HG03045 (cell line): ENCODE data around the gene LY6G6F.

ENCODE experiments used
- ATAC-seq: cut with Tn5 transposase; IDR thresholded peaks from one replicate; pipeline ENCODE4 v1.9.1; 2021; ENCODE audit warnings: mild to moderate bottlenecking, moderate library complexity; ENCODE audit not compliant: unreplicated experiment

The LY6G6F gene, protein sequence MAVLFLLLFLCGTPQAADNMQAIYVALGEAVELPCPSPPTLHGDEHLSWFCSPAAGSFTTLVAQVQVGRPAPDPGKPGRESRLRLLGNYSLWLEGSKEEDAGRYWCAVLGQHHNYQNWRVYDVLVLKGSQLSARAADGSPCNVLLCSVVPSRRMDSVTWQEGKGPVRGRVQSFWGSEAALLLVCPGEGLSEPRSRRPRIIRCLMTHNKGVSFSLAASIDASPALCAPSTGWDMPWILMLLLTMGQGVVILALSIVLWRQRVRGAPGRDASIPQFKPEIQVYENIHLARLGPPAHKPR

DNA sequence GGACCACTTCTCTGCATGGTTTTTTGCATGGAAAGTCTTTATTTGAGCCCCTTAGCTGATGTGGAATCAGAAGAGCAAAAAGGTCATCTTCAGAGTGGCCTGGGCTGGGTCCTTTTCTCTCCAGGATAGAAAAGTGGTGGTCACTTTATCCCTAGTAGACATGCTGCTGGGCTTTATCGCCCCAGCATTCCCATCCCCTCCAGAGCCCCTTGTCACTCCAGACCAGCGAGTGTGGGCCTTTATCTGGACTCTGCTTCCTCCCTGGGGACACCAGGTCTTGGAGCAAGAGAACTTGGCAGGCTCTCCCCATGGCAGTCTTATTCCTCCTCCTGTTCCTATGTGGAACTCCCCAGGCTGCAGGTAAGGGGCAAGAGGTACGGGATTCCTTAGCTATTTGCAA is at the start of gene LY6G6F:
LY6G6F (plus strand) TSS at position 268 of the 400 bp plus-strand sequence; CDS start at position 309, 41 bp downstream.
- no peak for ATAC-seq

- ATAC-seq = no peak
Observed at GRCh38 chr6:31657406-31658157, 49.1 kb upstream of the LY6G6F start.

GRCh38 chr6:31658158-31658688 is 48.4 kb upstream of the LY6G6F start:
- ATAC-seq = no peak

DNA sequence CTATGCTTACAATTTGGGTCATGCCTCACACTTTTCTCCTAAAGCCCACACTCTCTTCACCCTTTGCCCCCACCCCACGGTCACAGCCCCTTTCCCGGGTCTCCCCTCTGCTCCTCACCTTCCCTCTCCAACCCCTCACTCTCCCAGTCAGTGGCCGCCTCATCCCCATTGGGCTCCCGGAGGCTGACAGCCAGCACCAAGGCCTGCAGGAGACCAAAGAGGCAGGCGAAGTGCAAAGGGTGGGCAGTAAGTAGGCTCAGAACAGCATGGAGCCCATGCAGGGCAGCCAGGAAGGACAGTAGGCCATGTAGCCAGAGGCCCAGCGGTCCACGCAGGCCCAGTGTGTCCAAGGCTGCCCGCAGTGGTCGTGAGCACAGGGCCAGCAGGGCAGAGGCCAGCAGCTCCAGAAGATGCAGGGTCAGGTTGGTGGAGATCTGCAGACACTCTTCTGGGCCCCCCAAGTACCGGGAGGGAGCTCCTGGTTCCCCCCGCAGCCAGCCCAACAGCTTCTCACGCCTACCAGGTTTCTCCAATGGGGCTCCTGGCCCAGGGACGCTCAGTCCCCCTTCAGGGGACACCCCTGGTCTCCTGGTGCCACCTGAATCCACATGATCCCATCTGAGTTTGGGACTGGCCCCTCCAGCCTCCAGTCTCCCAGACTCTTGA is 47.5 kb upstream of the LY6G6F start:
- no peak for ATAC-seq

DNA sequence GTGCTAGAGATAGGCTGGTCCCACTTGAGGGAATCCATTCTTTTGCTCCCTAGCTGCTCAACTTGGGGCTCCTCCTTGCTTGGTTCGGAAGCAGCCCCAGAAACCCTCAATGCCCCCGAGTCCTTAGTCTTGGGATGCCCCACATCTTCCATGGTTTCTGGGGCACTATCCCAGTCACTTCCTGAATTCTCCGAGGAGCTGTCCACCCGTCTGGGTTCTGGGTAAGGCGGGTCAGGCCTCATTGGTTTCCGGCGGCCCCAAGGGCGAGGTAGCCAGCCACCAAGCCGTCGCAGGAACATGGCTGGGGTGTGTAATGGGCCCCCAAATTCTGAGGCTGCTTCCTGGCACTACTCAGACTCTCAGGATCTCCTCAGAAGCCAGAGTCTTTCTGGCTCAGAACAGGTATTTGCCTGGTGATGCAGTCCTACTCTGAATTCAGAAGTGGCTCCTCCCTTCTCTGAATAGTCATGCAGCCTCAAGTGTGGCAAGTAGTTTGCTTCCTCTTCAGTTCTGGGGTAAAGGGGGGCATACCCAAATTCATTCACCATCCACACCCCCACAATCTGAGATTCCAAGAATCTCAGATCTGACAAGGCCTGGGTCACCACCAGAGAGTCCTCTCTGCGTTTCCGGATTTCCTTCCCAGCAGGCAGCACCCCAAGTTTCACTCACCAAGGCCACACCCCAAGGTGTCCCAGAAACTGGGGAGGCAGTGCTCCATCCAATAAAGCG is 46.9 kb upstream of the LY6G6F start:
- no peak for ATAC-seq

GRCh38 chr6:31660381-31661261 is 46.0 kb upstream of the LY6G6F start, which contains the start of gene C6orf47:
Gene C6orf47 (minus strand): TSS chr6:31660778. CDS start chr6:31659947, 831 bp downstream.
- peak; percentile 41 for ATAC-seq

GRCh38 chr6:31661262-31662123 is 45.2 kb upstream of the LY6G6F start:
- ATAC-seq = no peak

DNA sequence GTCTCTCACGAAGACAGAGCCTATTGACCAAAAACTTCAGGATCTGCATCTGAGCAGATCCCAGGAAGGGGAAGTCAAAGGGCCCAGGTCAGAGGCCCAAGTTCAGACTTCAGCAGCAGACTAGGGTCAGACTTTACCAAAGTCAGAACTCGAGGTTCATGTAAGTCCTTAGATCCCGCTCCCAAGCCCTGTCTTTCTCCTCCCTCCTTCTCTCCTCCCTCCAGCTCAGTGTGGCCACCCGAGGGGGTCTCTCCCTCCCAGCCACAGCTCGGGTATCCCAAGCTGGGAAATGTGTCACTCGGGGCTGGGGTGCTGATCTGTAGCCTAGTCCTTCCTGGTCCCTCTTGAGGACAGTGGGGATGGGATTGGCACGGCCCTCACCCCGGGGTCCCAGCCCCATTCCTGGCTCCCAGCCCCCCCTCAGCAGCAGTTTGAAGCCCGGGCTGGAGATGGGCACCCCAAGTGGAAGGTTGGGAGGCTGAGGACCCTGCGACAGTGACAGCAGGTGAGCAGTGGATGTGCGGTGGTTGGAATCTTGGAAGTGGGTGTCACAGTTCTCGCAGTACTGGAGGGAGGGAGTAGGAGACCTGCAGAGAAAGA is 44.4 kb upstream of the LY6G6F start:
- ATAC-seq = no peak

DNA sequence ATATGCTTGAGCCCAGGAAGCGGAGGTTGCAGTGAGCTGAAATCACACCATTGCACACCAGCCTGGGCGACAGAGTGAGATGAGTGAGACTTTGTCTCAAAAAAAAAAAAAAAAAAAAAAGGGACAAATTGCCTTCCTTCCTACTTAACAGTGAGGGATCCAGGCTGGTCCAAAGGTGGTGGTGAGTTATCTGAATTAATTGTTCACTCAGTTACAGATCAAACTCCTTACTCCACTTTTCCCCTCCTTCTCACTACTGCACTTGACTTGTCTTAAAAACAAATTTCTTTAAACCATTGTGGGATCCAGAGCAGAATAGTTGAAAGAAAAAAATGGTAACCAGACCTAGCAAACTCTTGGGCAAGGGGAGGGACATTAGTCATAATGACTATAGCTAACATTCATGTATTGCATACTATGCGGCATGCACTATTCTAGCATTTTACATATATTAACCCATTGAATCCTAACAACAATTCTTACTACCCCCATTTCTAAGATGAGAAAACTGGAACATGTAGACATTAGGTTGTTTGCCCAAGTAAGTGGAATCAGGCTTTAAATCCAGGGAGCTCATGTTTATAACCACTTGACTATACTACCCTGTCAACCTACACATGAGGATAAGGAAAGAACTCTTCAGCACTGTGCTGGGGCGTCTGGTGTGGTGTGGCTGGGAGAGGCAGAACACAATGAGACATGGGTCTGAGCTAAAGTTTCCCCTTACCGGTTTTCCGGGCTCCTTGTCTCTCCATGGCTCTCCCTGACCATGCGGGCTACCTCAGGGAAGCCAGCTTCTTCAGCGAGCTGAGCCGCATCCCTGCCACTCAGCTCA is 43.3 kb upstream of the LY6G6F start:
- no peak for ATAC-seq

DNA sequence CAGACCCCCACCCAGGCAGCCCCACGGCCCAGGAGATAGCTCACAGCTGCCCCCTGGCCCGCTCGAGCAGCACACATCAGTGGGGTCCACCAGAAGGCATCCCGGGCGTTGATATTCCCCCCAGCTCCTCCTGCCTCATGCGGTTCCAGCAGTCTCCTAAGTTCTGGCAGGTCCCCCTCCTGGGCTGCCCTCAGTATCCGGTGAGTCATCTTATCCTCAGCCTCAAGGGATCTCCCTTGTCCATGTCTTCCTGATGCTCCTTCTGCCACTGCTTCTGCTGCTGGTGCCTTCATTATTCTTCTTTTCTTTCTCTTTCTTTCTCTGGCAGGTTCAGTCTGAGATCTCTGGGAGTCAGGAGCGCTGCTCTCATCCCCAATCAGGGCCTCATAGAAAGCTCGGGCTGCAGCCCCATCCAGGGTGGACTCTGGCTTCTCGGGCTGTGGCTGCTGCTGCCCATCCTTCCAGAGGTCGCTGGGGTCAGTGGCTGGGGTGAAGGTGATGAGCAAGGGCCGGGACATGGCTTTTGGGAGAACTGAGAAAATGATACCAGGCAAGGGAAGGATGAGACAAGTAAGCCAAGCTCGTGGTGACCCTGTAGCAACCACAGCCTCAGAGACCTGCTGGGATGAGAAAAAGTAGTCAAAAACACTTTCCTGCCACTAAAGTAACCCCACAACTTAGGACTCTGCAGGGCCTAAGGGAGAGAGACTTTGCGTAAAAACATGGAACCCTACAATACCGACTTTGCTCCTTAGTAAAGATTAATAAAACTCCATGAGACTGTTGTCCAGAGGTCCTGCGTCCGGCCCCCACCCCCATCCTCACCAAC is 42.5 kb upstream of the LY6G6F start:
- ATAC-seq = no peak

DNA sequence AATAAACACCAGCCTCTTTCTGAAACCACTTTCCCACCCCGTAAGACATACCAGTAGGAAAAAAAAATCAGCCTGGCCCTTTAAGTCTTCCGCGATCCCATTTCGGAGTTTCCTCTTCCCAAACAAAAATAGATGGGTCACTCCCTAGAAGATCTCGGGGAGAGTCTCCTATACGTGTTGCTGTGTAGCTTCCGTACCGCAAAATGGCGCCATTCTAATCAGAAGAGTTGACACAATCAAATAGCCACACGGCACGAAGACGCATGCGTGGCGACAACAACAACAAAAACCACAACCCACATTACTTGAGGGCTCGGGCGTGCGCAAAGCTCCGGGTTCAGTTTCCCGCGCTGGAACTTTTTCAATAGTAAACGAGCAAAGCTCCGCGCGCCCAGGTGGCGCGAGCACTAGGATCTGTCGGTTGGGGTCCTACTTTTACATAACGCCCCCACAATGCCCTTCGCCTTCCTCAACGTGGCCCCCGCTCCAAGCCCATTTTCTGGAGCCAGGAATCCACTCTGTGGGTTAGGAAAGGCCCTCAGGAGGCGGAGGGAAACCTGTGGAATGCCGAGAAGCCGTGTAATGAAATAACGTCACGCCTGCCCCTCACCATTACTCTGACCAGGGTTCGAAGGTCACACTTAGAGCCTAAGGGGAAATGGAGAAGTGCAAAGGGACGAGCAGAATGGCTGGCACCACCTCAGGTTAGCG is 41.7 kb upstream of the LY6G6F start, which contains the start of gene GPANK1:
GPANK1 (minus strand) TSS at position 208 of the 711 bp plus-strand sequence. CDS start 519 bp downstream, outside the sequence.
- ATAC-seq = peak; percentile 28

- peak; percentile 76 for ATAC-seq
Observed at GRCh38 chr6:31665501-31666336, 40.9 kb upstream of the LY6G6F start, which contains the start of gene CSNK2B. Gene CSNK2B (plus strand): TSS chr6:31666080. CDS start chr6:31666832, 752 bp downstream.

DNA sequence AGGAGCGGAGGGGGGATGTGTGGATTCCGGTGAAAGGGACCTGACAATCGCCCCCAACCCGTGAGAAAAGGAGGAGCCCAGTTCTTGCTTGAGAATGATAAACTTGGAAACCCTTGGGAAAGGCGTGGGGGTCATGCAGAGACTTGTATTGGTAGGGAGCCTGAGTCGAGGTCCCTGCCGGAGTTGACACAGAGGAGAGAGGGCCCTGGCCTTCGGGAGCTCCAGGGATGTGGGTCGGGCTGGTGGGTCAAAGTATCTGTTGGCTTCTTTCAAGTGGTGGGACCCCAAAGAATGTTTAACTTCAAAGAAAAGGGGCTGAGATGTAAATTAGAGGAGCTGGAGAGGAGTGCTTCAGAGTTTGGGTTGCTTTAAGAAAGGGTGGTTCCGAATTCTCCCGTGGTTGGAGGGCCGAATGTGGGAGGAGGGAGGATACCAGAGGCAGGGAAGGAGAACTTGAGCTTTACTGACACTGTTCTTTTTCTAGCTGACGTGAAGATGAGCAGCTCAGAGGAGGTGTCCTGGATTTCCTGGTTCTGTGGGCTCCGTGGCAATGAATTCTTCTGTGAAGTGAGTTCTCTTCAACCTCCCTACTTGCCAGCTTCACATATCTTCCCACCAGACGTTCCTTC is 40.2 kb upstream of the LY6G6F start:
- ATAC-seq = no peak

GRCh38 chr6:31669676-31670075 is 37.0 kb upstream of the LY6G6F start, which contains the start of gene LY6G5B:
Gene LY6G5B (plus strand): TSS chr6:31669976. CDS start chr6:31670951, 975 bp downstream.
- no peak for ATAC-seq
